Parathyroid adenoma (tissue), 2 donors: ENCODE results near the gene OSBPL3.

Source experiments
- H2AFZ ChIP-seq: fragments of 300-600 bp; sonication (generic); one replicate; pipeline ENCODE4 v1.7.0; 2017; ENCODE audit warnings: antibody characterized with exemption, mild to moderate bottlenecking
- H3K27ac ChIP-seq: fragments of 300-600 bp; sonication (generic); one replicate; pipeline ENCODE4 v1.7.0; 2017
- H3K27me3 ChIP-seq: fragments of 300-600 bp; sonication (generic); one replicate; pipeline ENCODE4 v1.7.0; 2017; ENCODE audit warnings: low read length; ENCODE audit not compliant: control insufficient read depth, insufficient read depth
- H3K36me3 ChIP-seq: fragments of 300-600 bp; sonication (generic); one replicate; pipeline ENCODE4 v1.7.0; 2017; ENCODE audit warnings: low read length; ENCODE audit not compliant: control insufficient read depth, insufficient read depth
- H3K4me1 ChIP-seq: fragments of 300-600 bp; sonication (generic); one replicate; pipeline ENCODE4 v1.7.0; 2017; ENCODE audit warnings: control low read depth
- H3K4me2 ChIP-seq: fragments of 300-600 bp; sonication (generic); one replicate; pipeline ENCODE4 v1.7.0; 2017; ENCODE audit warnings: low read length
- H3K4me3 ChIP-seq: fragments of 300-600 bp; sonication (generic); one replicate; pipeline ENCODE4 v1.7.0; 2017; ENCODE audit warnings: low read depth, low read length
- H3K79me2 ChIP-seq: fragments of 300-600 bp; sonication (generic); one replicate; pipeline ENCODE4 v1.7.0; 2017; ENCODE audit warnings: control low read depth
- H3K9ac ChIP-seq: fragments of 300-600 bp; sonication (generic); one replicate; pipeline ENCODE4 v1.7.0; 2017; ENCODE audit warnings: mild to moderate bottlenecking
- H3K9me3 ChIP-seq: fragments of 300-600 bp; sonication (generic); one replicate; pipeline ENCODE4 v1.7.0; 2017; ENCODE audit warnings: low read length; ENCODE audit not compliant: control insufficient read depth
- TF ChIP-seq, protein P1 (sequence below): fragments of 300-600 bp; sonication (generic); IDR thresholded peaks from one replicate; pipeline ENCODE4 v1.7.0; 2017; ENCODE audit warnings: antibody characterized with exemption, mild to moderate bottlenecking
- donor health status: primary hyperparathyroidism.

The OSBPL3 gene

DNA sequence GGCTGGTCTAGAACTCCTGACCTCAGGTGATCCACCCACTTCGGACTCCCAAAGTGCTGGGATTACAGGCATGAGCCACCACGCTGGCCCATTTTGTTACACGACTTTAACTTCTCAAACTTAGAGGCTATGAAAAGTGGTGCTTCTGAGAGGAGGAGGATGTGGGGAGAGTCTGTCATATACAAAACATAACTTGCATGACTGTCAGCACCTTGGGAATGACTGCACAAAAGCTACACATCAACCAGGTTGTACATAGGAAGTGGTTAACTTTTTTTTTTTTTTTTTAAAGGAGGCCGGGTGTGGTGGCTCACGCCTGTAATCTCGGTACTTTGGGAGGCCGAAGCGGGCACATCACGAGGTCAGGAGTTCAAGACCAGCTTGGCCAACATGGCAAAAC, 179.3 kb downstream of the OSBPL3 start:
- H3K4me2 ChIP-seq: no peak overlapping the region
- no peak overlapping the region for H3K4me3 ChIP-seq
- H3K27ac ChIP-seq: no peak overlapping the region
- no peak overlapping the region for H2AFZ ChIP-seq
- TF ChIP-seq, protein P1, sequence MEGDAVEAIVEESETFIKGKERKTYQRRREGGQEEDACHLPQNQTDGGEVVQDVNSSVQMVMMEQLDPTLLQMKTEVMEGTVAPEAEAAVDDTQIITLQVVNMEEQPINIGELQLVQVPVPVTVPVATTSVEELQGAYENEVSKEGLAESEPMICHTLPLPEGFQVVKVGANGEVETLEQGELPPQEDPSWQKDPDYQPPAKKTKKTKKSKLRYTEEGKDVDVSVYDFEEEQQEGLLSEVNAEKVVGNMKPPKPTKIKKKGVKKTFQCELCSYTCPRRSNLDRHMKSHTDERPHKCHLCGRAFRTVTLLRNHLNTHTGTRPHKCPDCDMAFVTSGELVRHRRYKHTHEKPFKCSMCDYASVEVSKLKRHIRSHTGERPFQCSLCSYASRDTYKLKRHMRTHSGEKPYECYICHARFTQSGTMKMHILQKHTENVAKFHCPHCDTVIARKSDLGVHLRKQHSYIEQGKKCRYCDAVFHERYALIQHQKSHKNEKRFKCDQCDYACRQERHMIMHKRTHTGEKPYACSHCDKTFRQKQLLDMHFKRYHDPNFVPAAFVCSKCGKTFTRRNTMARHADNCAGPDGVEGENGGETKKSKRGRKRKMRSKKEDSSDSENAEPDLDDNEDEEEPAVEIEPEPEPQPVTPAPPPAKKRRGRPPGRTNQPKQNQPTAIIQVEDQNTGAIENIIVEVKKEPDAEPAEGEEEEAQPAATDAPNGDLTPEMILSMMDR: no peak
- H3K9ac ChIP-seq: no peak overlapping the region
- H3K79me2 ChIP-seq: no peaks in the 10 kb centered on the region
- no peaks in the 10 kb centered on the region for H3K9me3 ChIP-seq
- no peaks in the 10 kb centered on the region for H3K4me1 ChIP-seq
- no peaks in the 10 kb centered on the region for H3K27me3 ChIP-seq
- H3K36me3 ChIP-seq: no peaks in the 10 kb centered on the region

DNA sequence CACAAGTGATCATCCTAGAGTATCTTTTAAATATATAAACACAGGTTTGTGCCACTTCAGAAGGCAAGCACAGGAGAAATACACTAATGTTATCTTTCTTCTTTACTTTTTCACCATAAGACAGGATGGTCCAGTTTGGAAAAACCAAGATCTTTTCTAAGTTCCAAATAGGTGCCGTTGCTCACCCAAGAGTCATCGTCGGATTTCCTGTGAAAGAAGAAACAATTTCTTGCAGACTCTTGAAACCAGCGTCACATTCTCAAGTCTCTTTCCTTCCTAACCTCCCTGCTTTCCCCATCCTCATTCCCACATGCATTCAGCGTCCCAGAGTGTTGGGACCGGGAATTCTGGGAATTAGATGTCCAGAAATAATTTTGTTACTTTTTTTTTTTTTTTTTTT, 179.9 kb downstream of the OSBPL3 start:
- Histone ChIP-seq H3K9ac (no peak overlapping the region), H3K36me3 (no peaks in the 10 kb centered on the region), H3K4me1 (no peaks in the 10 kb centered on the region), H2AFZ (no peak overlapping the region), H3K27ac (no peak overlapping the region), H3K4me2 (no peak overlapping the region), H3K27me3 (no peaks in the 10 kb centered on the region), H3K4me3 (no peak overlapping the region), H3K9me3 (no peaks in the 10 kb centered on the region), H3K79me2 (no peaks in the 10 kb centered on the region)
- TF ChIP-seq, protein P1: no peak

DNA sequence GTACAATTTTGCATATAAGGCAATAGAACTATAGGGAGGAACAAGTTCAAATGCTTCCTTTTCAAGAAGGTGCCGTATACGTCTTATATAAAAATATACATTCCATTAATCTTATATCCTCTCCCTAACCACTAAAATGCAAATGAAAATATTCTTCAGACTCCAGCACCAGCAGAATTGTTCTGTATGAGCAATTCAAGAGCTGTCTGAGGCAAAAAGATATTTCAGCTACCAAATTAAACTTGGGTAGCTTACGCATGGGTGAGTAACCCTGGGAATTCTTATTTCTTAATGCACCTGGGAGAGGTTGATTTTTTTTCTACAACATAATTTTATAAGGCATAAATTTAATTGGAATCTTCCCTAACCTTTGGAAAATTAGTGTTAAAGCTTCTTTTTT, 180.5 kb downstream of the OSBPL3 start:
- Histone ChIP-seq H3K4me2 (no peak overlapping the region), H2AFZ (no peak overlapping the region), H3K79me2 (no peaks in the 10 kb centered on the region), H3K4me1 (no peaks in the 10 kb centered on the region), H3K9ac (no peak overlapping the region), H3K36me3 (no peaks in the 10 kb centered on the region), H3K4me3 (no peak overlapping the region), H3K27me3 (no peaks in the 10 kb centered on the region), H3K27ac (no peak overlapping the region), H3K9me3 (no peaks in the 10 kb centered on the region)
- TF ChIP-seq, protein P1: no peak

DNA sequence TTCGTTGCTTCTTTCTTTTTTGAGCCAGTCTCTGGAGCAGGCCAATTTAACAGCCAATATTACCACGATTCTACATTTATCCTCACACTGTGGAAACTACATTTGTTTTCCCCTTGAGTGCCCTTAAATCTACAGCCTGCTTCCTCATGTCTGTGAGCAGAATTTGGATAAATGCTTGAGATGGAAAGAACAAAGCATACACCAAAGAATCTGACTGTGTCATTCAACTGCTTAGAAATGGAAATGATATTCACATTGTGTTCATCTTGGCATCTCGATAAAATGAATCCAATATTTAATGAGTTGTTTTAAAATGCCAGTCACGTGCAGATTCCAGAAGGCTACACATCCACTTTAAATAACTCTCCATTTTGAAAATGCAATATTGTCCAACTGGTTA, 181.7 kb downstream of the OSBPL3 start:
- Histone ChIP-seq H3K9me3 (no peaks in the 10 kb centered on the region), H3K36me3 (no peaks in the 10 kb centered on the region), H3K4me1 (no peaks in the 10 kb centered on the region), H3K27ac (no peak overlapping the region), H3K9ac (no peak overlapping the region), H3K4me3 (no peak overlapping the region), H3K4me2 (no peak overlapping the region), H3K79me2 (no peaks in the 10 kb centered on the region), H3K27me3 (no peaks in the 10 kb centered on the region), H2AFZ (no peak overlapping the region)
- TF ChIP-seq, protein P1: no peak

DNA sequence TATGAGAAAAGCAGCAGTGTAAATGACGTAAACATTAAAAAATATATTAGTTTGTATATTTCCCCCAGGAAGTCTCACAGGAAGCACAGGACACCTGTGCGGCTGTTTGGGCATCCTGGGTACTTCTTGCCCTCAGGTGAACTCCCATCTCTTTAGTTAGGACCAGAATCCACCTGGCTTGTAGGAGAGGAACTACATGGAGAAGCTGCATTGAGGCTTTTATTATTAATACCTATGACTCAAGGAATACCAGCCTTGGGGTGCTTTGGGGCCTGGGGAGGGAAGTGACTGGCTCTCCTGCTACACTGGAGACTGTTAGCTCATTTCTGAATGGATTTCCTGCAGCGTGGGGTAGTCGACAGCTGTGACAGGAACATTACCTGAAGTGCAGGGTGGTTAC, 182.7 kb downstream of the OSBPL3 start:
- Histone ChIP-seq H3K36me3 (no peaks in the 10 kb centered on the region), H3K27me3 (no peaks in the 10 kb centered on the region), H2AFZ (no peak overlapping the region), H3K4me1 (no peaks in the 10 kb centered on the region), H3K9ac (no peak overlapping the region), H3K4me2 (no peak overlapping the region), H3K4me3 (no peak overlapping the region), H3K9me3 (no peaks in the 10 kb centered on the region), H3K27ac (no peak overlapping the region), H3K79me2 (no peaks in the 10 kb centered on the region)
- TF ChIP-seq, protein P1: no peak
